ENCODE results near the gene SPTBN2.

SPTBN2 gene

DNA sequence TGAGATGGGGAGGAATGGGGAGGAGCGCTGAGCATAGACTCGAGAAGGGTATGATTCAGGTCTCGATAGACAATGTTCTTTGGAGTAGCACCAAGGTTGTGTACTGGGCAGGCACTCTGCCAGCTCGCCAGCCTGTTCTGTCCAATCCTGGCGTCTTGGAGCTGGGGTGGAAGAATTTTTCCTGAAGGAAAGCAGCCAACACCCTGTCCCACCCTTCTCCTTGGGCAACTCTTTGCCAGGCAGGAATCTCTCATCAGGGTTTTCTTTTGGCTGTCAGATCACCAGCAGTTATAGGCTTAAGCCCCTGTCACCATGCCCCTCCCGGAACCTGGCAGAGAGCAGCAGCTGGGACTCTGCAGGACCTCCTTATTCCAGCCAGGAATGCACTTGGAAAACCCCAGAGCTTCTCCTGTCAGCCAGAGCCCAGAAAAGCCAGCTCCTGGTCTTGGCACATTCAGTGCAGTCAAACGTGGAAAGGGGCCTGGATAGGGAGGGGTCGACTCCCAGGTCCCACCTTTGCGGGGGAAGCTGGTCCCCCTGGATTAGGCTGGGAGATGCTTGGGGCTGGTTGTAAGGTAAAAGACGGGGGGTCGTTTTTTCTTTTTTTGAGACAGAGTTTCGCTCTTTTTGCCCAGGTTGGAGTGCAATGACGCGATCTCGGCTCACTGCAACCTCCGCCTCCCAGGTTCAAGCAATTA is 14.4 kb upstream of the SPTBN2 start:
- Histone ChIP-seq H3K9ac (ENCODE audit: low read depth, low read length, poor library complexity) (no peak overlapping the region), H3K27me3 (ENCODE audit: control insufficient read depth in 3 of 3, insufficient read depth in 3 of 3, low read depth in 1 of 3, low read length in 3 of 3) (no peaks in the 10 kb centered on the region), H3K23ac (ENCODE audit: low read depth, low read length, poor library complexity) (no peak overlapping the region), H3K14ac (ENCODE audit: low read length) (no peak overlapping the region), H2BK5ac (ENCODE audit: low read length) (no peak overlapping the region), H2AK5ac (ENCODE audit: low read depth, low read length) (no peak overlapping the region), H4K8ac (ENCODE audit: low read depth, low read length) (no peak overlapping the region), H3K79me1 (ENCODE audit: low read depth, low read length) (peaks cover 3% of the 10 kb centered on the region), H2BK15ac (ENCODE audit: low read length) (no peak overlapping the region), H2BK120ac (ENCODE audit: low read depth, low read length) (no peak overlapping the region), H4K91ac (ENCODE audit: low read depth, low read length, poor library complexity) (no peak overlapping the region), H3K4me2 (ENCODE audit: insufficient read depth, low read length, poor library complexity, severe bottlenecking) (no peak overlapping the region), H3K36me3 (replicated peaks in 1 of 2; ENCODE audit: control insufficient read depth in 2 of 2, insufficient read depth in 2 of 2, low read length in 2 of 2) (no peaks in the 10 kb centered on the region), H3K4me1 (ENCODE audit: control insufficient read depth in 2 of 2, insufficient read depth in 1 of 2, low read depth in 1 of 2, low read length in 2 of 2) (peaks cover 3 to 7% of the 10 kb centered on the region in 2 donors), H2AFZ (ENCODE audit: low read length) (no peak overlapping the region), H3K4ac (ENCODE audit: low read length) (no peak overlapping the region), H2BK12ac (ENCODE audit: low read length) (no peak overlapping the region), H3K18ac (ENCODE audit: low read length) (no peak overlapping the region), H3K27ac (replicated peaks; ENCODE audit: low read length) (no peak overlapping the region), H3K9me3 (replicated peaks in 1 of 2; ENCODE audit: control insufficient read depth in 2 of 2, insufficient read depth in 1 of 2, low read depth in 1 of 2, low read length in 2 of 2) (no peaks in the 10 kb centered on the region), H3K4me3 (ENCODE audit: low read length in 2 of 2) (peak overlapping the region in 1 of 2 donors; percentile 76)
- no CpG with 5 or more reads among the region's 16 CpGs for WGBS, 2 donors (ENCODE audit: extremely low coverage in 2 of 2, insufficient read length in 2 of 2, insufficient replicate concordance in 1 of 2)
- DNase-seq (ENCODE audit: low spot score), result no peak

DNA sequence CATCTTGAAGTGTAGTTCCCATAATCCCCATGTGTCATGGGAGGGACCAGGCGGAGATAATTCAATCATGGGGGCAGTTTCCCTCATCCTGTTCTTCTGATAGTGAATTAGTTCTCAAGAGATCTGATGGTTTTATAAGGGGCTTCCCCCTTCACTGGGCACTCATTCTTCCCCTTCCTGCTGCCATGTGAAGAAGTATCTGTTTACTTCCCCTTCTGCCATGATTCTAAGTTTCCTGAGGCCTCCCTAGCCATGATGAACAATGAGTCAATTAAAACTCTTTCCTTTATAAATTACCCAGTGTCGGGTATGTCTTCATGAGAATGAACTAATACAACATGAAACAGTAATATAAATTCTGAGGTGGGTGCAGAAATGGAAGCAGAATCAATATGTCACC is 12.1 kb upstream of the SPTBN2 start:
- no peak for DNase-seq (ENCODE audit: low spot score)
- Histone ChIP-seq H3K4me1 (ENCODE audit: control insufficient read depth in 2 of 2, insufficient read depth in 1 of 2, low read depth in 1 of 2, low read length in 2 of 2) (peaks cover 3 to 5% of the 10 kb centered on the region in 2 donors), H2BK15ac (ENCODE audit: low read length) (no peak overlapping the region), H2BK5ac (ENCODE audit: low read length) (no peak overlapping the region), H3K27me3 (ENCODE audit: control insufficient read depth in 3 of 3, insufficient read depth in 3 of 3, low read depth in 1 of 3, low read length in 3 of 3) (no peaks in the 10 kb centered on the region), H3K4me2 (ENCODE audit: insufficient read depth, low read length, poor library complexity, severe bottlenecking) (no peak overlapping the region), H3K36me3 (replicated peaks in 1 of 2; ENCODE audit: control insufficient read depth in 2 of 2, insufficient read depth in 2 of 2, low read length in 2 of 2) (no peaks in the 10 kb centered on the region), H2AFZ (ENCODE audit: low read length) (no peak overlapping the region), H3K4me3 (ENCODE audit: low read length in 2 of 2) (no peak overlapping the region), H2BK12ac (ENCODE audit: low read length) (no peak overlapping the region), H3K14ac (ENCODE audit: low read length) (no peak overlapping the region), H3K18ac (ENCODE audit: low read length) (no peak overlapping the region), H3K23ac (ENCODE audit: low read depth, low read length, poor library complexity) (no peak overlapping the region), H4K8ac (ENCODE audit: low read depth, low read length) (no peak overlapping the region), H3K27ac (replicated peaks; ENCODE audit: low read length) (no peak overlapping the region), H4K91ac (ENCODE audit: low read depth, low read length, poor library complexity) (no peak overlapping the region), H3K4ac (ENCODE audit: low read length) (no peak overlapping the region), H3K9ac (ENCODE audit: low read depth, low read length, poor library complexity) (no peak overlapping the region), H2AK5ac (ENCODE audit: low read depth, low read length) (no peak overlapping the region), H3K9me3 (replicated peaks in 1 of 2; ENCODE audit: control insufficient read depth in 2 of 2, insufficient read depth in 1 of 2, low read depth in 1 of 2, low read length in 2 of 2) (no peaks in the 10 kb centered on the region), H3K79me1 (ENCODE audit: low read depth, low read length) (peaks cover 3% of the 10 kb centered on the region), H2BK120ac (ENCODE audit: low read depth, low read length) (no peak overlapping the region)
- no CpG with 5 or more reads among the region's 2 CpGs for WGBS, 2 donors (ENCODE audit: extremely low coverage in 2 of 2, insufficient read length in 2 of 2, insufficient replicate concordance in 1 of 2)

DNA sequence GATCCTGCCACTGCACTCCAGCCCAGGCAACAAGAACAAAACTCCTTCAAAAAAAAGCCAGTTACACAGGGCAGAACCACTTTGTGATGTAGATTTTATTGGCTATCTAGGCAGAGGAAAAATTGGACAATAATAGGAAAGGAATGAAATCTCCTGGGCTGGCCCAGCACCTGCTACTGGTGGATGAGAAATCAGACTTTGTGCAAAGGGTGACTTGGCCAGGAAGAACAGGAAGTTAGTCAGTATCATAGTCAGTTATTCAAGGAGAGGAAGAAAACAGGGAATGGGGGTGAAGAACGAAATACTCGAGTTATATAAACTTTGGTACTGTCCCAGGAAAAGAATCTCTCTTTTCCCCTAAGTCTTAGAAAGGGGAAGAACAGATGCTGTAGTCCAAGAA is 11.0 kb upstream of the SPTBN2 start:
- H2BK5ac ChIP-seq (ENCODE audit: low read length), result no peak overlapping the region
- peaks cover 0 to 5% of the 10 kb centered on the region in 2 donors for H3K4me1 ChIP-seq (ENCODE audit: control insufficient read depth in 2 of 2, insufficient read depth in 1 of 2, low read depth in 1 of 2, low read length in 2 of 2)
- H3K23ac ChIP-seq (ENCODE audit: low read depth, low read length, poor library complexity), result no peak overlapping the region
- no peaks in the 10 kb centered on the region for H3K36me3 ChIP-seq (replicated peaks in 1 of 2; ENCODE audit: control insufficient read depth in 2 of 2, insufficient read depth in 2 of 2, low read length in 2 of 2)
- no CpG with 5 or more reads among the region's 2 CpGs for WGBS, 2 donors (ENCODE audit: extremely low coverage in 2 of 2, insufficient read length in 2 of 2, insufficient replicate concordance in 1 of 2)
- H4K8ac ChIP-seq (ENCODE audit: low read depth, low read length), result no peak overlapping the region
- no peak overlapping the region for H3K4me2 ChIP-seq (ENCODE audit: insufficient read depth, low read length, poor library complexity, severe bottlenecking)
- H3K9ac ChIP-seq (ENCODE audit: low read depth, low read length, poor library complexity), result no peak overlapping the region
- no peak overlapping the region for H2BK15ac ChIP-seq (ENCODE audit: low read length)
- no peak overlapping the region for H2BK12ac ChIP-seq (ENCODE audit: low read length)
- no peak overlapping the region for H4K91ac ChIP-seq (ENCODE audit: low read depth, low read length, poor library complexity)
- H2BK120ac ChIP-seq (ENCODE audit: low read depth, low read length), result no peak overlapping the region
- no peak overlapping the region for H2AFZ ChIP-seq (ENCODE audit: low read length)
- no peaks in the 10 kb centered on the region for H3K27me3 ChIP-seq (ENCODE audit: control insufficient read depth in 3 of 3, insufficient read depth in 3 of 3, low read depth in 1 of 3, low read length in 3 of 3)
- no peak overlapping the region for H3K4ac ChIP-seq (ENCODE audit: low read length)
- no peak overlapping the region for H3K27ac ChIP-seq (replicated peaks; ENCODE audit: low read length)
- H2AK5ac ChIP-seq (ENCODE audit: low read depth, low read length), result no peak overlapping the region
- no peak for DNase-seq (ENCODE audit: low spot score)
- H3K79me1 ChIP-seq (ENCODE audit: low read depth, low read length), result peaks cover 3% of the 10 kb centered on the region
- H3K4me3 ChIP-seq (ENCODE audit: low read length in 2 of 2), result no peak overlapping the region
- no peaks in the 10 kb centered on the region for H3K9me3 ChIP-seq (replicated peaks in 1 of 2; ENCODE audit: control insufficient read depth in 2 of 2, insufficient read depth in 1 of 2, low read depth in 1 of 2, low read length in 2 of 2)
- H3K18ac ChIP-seq (ENCODE audit: low read length), result no peak overlapping the region
- H3K14ac ChIP-seq (ENCODE audit: low read length), result no peak overlapping the region

DNA sequence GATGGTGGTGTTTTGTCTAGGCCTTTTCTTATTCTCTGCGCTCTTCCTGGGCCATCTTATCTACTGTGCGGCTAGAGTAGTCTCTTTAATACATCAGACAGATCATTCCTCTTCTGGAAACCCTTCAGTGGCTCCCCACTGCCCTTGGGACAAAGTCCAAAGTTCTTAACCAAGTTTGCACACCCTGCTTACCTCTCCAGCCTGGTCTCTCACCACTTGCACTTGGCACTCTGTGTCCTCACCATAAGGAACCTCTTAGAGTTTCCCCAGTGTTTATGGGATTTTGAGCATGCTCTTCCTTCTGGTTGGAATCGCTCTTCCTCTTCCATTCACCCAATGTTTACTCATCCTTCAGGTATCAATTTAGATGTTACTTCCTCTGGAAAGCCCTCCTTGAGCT is 5.2 kb upstream of the SPTBN2 start:
- no peak overlapping the region for H3K14ac ChIP-seq (ENCODE audit: low read length)
- peaks cover 0 to 18% (median 3%) of the 10 kb centered on the region in 3 experiments for H3K27me3 ChIP-seq (ENCODE audit: control insufficient read depth in 3 of 3, insufficient read depth in 3 of 3, low read depth in 1 of 3, low read length in 3 of 3)
- no peaks in the 10 kb centered on the region for H3K79me1 ChIP-seq (ENCODE audit: low read depth, low read length)
- no peak overlapping the region for H2AFZ ChIP-seq (ENCODE audit: low read length)
- H2BK120ac ChIP-seq (ENCODE audit: low read depth, low read length), result no peak overlapping the region
- peaks cover 0 to 2% of the 10 kb centered on the region in 2 donors for H3K4me1 ChIP-seq (ENCODE audit: control insufficient read depth in 2 of 2, insufficient read depth in 1 of 2, low read depth in 1 of 2, low read length in 2 of 2)
- H3K27ac ChIP-seq (replicated peaks; ENCODE audit: low read length), result no peak overlapping the region
- no peak overlapping the region for H4K91ac ChIP-seq (ENCODE audit: low read depth, low read length, poor library complexity)
- H3K4me3 ChIP-seq (ENCODE audit: low read length in 2 of 2), result no peak overlapping the region
- H3K36me3 ChIP-seq (replicated peaks in 1 of 2; ENCODE audit: control insufficient read depth in 2 of 2, insufficient read depth in 2 of 2, low read length in 2 of 2), result no peaks in the 10 kb centered on the region
- no peak overlapping the region for H4K8ac ChIP-seq (ENCODE audit: low read depth, low read length)
- no peak overlapping the region for H2AK5ac ChIP-seq (ENCODE audit: low read depth, low read length)
- no peak overlapping the region for H3K23ac ChIP-seq (ENCODE audit: low read depth, low read length, poor library complexity)
- no peak overlapping the region for H2BK15ac ChIP-seq (ENCODE audit: low read length)
- no peak overlapping the region for H3K4me2 ChIP-seq (ENCODE audit: insufficient read depth, low read length, poor library complexity, severe bottlenecking)
- no peak overlapping the region for H2BK5ac ChIP-seq (ENCODE audit: low read length)
- no peak overlapping the region for H3K4ac ChIP-seq (ENCODE audit: low read length)
- H2BK12ac ChIP-seq (ENCODE audit: low read length), result no peak overlapping the region
- no peak for DNase-seq (ENCODE audit: low spot score)
- WGBS, 2 donors (ENCODE audit: extremely low coverage in 2 of 2, insufficient read length in 2 of 2, insufficient replicate concordance in 1 of 2), result no CpG with 5 or more reads among the region's 3 CpGs
- no peaks in the 10 kb centered on the region for H3K9me3 ChIP-seq (replicated peaks in 1 of 2; ENCODE audit: control insufficient read depth in 2 of 2, insufficient read depth in 1 of 2, low read depth in 1 of 2, low read length in 2 of 2)
- H3K9ac ChIP-seq (ENCODE audit: low read depth, low read length, poor library complexity), result no peak overlapping the region
- H3K18ac ChIP-seq (ENCODE audit: low read length), result no peak overlapping the region

All from neuronal stem cell (in vitro differentiated cells).